DMS 273 (cell line): ENCODE data around the gene NT5C3A.

Experiments
- DNase-seq: peaks from one replicate; lab custom pipeline; 2025; ENCODE audit not compliant: unreplicated experiment; lab: John Stamatoyannopoulos, UW

NT5C3A gene

DNA sequence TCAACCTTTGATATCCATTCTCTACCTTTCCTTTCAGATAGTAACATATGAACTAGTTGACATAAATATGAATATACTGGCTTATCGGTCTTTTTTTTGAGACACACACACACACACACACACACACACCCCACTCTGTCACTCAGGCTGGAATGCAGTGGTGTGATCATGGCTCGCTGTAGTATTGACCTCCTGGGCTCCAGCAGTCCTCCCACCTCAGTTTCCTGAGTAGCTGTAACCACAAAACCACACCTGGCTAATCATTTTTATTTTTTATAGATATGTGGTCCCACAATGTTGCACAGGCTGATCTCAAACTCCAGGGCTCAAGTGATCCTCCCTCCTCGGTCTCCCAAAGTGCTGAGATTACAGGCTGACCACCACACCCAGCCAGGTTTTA, 14.2 kb upstream of the NT5C3A start:
- DNase-seq = no peak

DNA sequence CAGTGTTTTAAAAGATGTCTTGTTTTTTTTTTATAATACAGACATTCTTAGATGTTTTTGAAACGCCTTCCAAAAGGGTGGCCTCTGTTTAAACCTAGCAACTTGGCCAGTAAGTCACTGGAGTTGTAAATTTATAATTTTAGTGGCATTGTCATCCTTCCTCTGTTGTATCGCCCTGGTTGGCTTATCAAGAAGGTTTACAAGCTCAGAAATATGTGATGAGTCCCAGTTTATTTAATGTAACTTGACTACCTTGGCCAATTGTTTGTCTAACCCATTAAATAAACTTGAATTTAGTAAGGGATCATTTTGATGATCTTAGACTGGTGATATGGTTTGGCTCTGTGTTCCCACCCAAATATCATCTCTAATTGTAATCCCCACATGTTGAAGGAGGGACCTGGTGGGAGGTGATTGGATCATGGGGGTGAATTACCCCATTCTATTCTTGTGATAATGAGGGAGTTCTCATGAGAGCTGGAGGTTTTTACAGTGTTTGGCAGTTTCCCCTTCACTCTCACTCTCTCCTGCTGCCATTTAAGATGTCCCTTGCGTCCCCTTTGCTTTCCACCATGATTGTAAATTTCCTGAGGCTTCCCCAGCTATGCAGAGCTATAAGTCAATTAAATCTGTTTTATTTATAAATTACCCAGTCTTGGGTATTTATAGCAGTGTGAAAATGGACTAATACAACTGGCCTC, 13.4 kb upstream of the NT5C3A start:
- no peak for DNase-seq

DNA sequence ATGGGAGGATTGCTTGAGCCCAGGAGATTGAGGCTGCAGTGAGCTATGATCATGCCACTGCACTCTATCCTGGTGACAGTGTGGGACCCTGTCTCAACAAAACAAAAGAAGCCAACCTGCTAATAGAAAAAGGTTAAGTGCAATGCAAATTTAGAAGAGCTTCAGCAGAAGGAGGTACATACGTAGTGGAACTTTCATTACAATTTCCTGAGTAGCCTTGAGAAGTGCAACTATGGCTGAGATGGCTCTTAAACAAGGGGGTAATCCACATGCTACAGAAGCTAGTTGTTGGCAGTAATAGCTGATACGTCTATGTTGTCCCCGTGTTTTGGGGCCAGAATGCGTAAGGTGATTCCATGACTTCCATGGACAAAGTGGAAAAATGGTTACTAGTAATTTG, 10.7 kb upstream of the NT5C3A start:
- DNase-seq = no peak

DNA sequence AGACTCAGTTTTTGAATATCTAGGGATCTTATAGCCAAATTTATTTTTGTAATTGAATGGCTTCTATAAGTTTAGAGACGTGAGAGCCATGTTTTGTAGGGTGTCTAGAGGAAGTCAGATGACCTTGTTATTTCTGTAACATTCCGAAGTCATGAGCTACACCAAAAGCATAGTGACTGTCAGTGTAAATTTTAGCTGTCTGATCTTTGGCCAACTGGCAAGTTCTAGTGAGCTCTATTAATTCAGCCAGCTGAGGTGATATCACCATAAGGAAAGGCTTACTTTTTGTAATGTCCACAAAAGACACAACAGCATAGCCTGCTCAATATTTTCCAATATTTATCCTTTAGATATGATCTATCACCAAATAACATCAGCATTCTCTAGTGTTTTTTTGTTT, 9.9 kb upstream of the NT5C3A start:
- DNase-seq = peak; percentile 28

GRCh38 chr7:33070831-33071230, 8.3 kb upstream of the NT5C3A start:
- no peak for DNase-seq

DNA sequence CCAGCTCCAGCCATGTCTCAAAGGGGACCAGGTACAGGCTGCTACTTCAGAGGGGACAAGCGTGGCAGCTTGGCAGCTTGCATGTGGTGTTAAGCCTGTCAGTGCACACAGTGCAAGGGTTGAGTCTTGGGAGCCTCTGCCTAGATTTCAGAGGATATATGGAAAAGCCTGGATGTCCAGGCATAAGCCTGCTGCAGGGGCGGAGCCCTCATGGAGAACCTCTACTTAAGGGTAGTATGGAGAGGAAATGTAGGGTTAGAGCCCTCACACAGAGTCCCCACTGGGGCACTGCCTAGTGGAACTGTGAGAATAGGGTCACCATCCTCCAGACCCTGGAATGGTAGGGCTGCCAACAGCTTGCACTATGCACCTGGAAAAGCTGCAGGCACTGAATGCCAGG, 7.7 kb upstream of the NT5C3A start:
- peak; percentile 16 for DNase-seq

DNA sequence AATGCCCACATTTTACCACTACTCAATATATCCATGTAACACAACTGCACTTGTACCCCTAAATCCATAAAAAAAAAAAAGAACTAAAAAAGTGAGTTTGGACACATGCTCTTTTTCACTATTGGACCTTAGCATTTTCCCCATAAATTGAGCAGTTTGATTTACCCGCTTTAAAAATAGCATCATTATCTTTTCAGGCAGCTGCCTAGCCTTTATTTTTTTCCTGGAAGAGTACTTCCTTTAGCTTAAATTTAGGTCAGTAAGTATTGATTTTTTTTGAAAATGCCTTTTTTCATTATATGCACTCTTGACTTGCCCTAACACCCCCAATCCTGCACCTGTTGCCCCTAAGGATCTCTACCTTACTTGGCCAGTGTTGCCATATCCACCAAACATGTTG, 5.3 kb upstream of the NT5C3A start:
- no peak for DNase-seq

GRCh38 chr7:33066771-33067170, 4.2 kb upstream of the NT5C3A start:
- peak; percentile 84 for DNase-seq

DNA sequence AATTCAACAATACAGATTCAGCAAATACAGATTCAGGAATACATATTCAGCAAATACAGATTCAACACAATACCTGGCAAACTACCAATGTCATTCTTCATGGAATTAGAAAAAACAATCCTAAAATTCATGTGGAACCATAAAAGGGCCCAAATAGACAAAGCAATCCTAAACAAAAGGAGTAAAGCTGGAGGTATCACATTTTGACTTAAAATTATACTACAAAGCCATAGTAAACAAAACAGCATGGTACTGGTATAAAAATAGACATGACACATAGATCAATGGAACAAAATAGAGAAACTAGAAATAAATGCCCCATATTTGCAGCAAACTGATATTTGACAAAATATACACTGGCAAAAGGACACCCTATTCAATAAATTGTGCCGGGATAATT, 3.4 kb upstream of the NT5C3A start:
- no peak for DNase-seq

DNA sequence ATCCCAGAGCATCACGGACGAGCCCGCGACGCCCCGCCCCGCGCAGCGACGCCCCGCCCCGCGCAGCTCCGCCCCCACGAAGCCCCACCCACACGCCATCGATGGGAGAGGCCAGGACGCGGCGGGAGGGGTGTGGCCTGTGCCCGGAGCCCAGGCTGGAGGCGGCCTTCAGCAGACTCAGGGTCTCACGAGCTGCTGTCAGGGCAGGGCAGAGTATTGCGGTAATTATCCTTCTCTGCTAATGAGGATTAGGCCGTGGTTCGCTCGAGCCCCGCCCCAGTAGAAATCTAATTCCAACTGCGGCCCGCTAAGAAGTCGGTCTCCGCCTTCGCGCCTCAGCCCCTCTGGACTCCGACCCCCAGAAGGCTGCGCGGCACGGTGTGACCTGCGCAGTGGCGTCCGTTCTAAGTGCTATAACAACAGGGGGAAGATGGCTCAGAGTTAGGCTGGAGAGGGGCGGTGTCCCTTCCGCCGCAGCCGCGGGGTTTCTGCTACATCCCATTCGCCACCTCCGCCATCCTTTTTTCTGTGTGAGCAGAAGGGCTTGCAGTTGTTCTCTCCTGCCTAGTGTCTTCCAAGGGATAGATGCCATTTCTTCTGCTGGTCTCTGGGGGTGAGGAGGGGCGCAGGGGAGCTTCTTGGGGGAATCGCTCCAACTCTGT, 337 bp upstream of the NT5C3A start:
- peak; percentile 99 for DNase-seq

DNA sequence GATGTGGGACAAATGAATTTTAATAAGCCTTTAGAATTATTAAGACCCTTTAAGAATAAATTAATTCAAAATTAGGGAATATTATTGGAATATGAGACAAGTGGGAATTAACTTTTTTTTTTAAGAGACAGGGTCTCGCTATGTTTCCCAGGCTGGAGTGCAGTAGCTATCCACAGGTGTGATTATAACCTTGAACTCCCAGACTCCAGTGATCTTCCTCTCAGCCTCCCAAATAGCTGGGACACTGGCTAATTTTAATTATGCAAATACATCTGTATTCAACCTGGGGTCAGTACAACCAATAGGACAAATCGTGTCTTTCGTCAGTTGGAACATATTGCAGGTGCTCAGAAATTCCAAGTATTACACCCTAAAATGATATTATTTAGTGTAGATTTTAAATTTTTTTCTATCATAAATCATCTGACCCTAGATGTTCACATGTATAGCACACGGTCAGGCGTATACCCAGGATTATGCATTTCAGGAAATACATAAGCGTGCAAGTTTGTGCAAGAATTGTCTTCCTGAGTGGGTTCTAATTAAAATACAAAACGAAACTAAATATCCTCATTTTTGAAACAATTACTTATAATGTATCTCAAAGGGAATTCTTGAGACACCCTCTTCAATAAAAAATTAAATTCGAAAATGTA, 1.2 kb downstream of the NT5C3A start:
- DNase-seq = peak; percentile 38

- no peak for DNase-seq
Measured at GRCh38 chr7:33059635-33060034, 2.9 kb downstream of the NT5C3A start.

DNA sequence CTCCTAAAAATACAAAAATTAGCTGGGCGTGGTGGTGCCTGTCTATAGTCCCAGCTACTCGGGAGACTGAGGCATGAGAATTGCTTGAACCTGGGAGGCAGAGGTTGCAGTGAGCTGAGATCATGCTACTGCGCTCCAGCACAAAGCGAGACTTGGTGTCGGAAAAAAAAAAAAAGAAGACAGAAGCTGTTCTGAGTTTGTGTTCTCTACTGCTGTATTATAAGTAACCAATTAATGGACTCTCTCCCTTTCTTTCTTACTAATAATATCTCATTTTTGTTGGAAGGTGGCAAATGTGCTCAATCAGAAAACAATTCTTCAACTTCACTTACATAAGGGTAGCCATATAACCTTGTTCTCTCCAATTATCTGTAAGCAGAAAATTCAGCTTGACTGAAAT, 7.4 kb downstream of the NT5C3A start:
- DNase-seq = no peak

GRCh38 chr7:33054261-33054964, 8.2 kb downstream of the NT5C3A start:
- no peak for DNase-seq

DNA sequence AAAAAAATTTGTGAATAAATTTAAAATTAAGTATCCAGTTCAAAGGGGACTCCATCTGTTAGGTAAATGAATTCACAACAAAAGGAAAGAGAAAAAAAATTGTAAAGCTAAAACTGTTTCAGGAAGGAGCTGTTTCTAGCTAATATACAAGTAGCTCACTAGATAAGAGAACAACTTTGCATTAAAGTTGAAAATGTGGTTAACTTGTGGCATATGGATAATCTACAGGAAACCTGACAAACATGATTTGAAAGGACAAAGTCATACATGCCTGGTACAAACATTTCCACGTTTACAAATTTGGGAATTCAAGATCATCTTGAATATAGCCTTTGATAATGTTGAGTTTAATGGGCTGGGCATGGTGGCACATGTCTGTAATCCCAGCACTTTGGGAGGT, 8.9 kb downstream of the NT5C3A start:
- no peak for DNase-seq

DNA sequence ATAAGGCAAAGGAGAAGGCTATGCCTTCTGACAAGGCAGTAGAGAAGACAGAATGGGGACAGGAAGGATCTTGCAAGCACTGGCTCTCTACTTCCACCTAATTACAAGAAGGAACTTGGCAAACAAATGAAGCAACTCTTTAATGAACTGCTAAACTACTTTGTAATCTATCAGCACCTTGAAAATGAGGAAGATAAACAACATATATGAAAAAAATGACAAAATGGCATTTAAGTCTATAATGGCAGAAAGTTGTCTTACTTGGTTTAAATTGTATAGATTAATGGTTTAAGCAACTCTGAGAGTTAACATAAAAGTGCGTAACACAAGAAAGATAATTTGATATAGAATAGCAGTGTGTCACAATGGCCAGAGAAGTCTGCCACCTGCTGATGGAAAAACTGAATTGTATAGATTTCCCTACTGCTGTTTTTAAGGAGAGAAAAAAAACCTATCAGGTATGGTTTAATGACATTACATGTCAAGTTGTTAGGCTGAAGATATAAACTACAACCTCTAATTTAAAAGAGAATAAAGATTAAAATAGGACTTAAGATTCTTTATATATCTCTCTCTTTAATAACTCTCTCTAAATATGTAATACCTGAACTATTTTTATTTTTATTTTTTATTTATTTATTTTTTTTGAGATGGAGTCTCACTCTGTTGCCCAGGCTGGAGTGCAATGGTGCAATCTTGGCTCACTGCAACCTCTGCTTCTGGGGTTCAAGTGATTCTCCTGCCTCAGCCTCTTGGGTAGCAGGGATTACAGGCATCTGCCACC, 11.8 kb downstream of the NT5C3A start:
- DNase-seq = peak; percentile 68

DNA sequence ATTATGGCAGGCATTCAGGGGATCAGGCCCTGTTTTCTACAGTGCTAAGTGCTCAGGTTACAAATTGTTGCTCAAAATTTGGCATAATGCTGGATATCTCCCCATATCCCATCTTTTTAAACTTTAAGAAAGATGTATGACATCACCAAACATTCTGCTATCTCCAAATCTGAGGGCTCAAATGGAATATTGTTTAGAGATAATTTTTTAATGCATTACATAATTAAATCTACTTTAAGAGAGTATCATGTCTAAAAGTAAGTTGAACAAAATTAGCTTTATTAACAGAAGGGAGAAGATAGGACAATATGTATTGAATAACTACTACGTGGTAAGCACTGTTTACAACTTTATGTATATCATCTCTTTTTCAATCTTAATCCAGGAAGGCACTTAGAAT, 13.9 kb downstream of the NT5C3A start:
- no peak for DNase-seq

DNA sequence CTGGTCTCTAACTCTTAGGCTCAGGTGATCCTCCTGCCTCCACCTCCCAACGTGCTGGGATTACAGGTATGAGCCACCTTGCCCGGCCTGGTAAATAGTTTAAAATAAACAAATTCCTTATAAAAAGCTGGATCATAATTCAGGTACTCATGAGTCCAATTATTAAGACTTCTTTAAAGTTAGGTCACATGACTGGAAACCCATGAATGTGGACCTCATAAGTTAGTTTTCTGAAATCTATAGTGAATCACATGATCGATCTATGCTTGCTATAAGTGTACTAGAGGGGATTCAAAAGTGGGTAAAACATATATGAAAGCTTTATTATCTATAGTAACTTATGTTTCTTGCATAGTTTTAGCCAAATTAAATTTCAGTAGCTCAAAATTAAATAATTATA, 14.3 kb downstream of the NT5C3A start:
- no peak for DNase-seq

DNA sequence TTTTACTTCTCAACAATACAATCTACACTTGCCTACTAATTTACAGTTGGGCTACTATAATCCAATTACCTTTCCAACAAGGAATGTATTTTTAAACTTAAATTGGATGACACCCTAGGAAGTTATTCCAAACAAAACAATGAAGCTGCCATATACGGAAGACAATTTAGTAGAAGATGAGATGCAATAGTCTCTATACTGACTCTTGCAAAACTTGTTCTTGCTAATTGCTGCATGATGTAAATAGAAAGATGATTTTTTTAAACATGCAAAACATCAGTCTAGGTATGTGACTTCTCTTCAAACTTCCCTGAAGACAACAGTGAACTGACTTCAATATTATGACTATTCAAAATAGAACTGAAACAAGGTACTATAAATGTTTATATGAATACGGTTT, 17.6 kb downstream of the NT5C3A start:
- DNase-seq = no peak

DNA sequence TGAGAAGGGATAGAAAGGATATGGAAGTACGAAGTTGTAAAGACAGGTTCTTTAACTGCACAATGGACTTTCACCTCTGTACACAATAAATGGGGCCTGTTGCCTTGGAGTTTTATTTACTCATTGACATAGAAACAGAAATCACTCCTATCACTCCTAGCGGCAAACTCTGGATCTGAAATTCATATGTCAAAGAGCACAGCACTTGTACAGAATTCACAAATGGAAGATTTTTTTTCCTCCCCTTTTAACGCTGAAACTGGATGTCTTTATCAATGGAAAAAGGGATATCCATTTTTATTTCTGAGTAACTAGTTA, 18.2 kb downstream of the NT5C3A start:
- DNase-seq = no peak
